Osteoblast (primary cell): ENCODE measurements around the gene UBE2L3. TPM values are rescaled to one million over a fixed set of nuclear protein-coding genes. Genes with fewer than 3 reads are reported as not detected.
"Not testable (repeated sequence)": the region's sequence is repeated elsewhere in the genome, so short reads cannot be mapped to it uniquely, and the experiment has no call there.

Source experiments
- DNase-seq: peaks from one replicate; pipeline ENCODE4 v3.0.0; 2011; ENCODE audit warnings: low spot score, mixed read lengths; ENCODE audit not compliant: insufficient read length; ENCODE audit errors: missing footprints
- H2AFZ ChIP-seq: 2 replicates; pipeline ENCODE4 v1.6.0; 2011; ENCODE audit warnings: mild to moderate bottlenecking, low read length
- H3K27ac ChIP-seq: 2 replicates; pipeline ENCODE4 v1.5.1; 2011; ENCODE audit warnings: mild to moderate bottlenecking, low read depth, low read length, moderate library complexity
- H3K27me3 ChIP-seq: 2 replicates; pipeline ENCODE4 v1.6.0; 2012; ENCODE audit warnings: mild to moderate bottlenecking, control low read depth, inconsistent platforms, low read length, moderate library complexity; ENCODE audit not compliant: insufficient read depth
- H3K36me3 ChIP-seq: 2 replicates; pipeline ENCODE4 v1.5.1; 2011; ENCODE audit warnings: mild to moderate bottlenecking, low read length, control low read depth, moderate library complexity; ENCODE audit not compliant: insufficient read depth
- H3K4me1 ChIP-seq: 2 replicates; pipeline ENCODE4 v1.5.1; 2011; ENCODE audit warnings: mild to moderate bottlenecking, low read length, control low read depth, moderate library complexity; ENCODE audit not compliant: insufficient read depth
- H3K4me2 ChIP-seq: 2 replicates; pipeline ENCODE4 v1.6.0; 2011; ENCODE audit warnings: mild to moderate bottlenecking, low read length; ENCODE audit not compliant: insufficient read depth
- H3K4me3 ChIP-seq: fragments of 200-600 bp; sonication (generic); 3 replicates; pipeline ENCODE4 v1.5.1; 2012; ENCODE audit warnings: mild to moderate bottlenecking, low read length, inconsistent platforms; ENCODE audit not compliant: insufficient read depth
- H3K79me2 ChIP-seq: 2 replicates; pipeline ENCODE4 v1.6.0; 2012; ENCODE audit warnings: mild to moderate bottlenecking, low read length, control low read depth, inconsistent platforms; ENCODE audit not compliant: insufficient read depth
- H3K9me3 ChIP-seq: 2 replicates; pipeline ENCODE4 v1.5.1; 2011; ENCODE audit warnings: low read depth, low read length, control low read depth
- H4K20me1 ChIP-seq: 2 replicates; pipeline ENCODE4 v1.6.0; 2012; ENCODE audit warnings: mild to moderate bottlenecking, low read length, control low read depth; ENCODE audit not compliant: insufficient read depth
- total RNA-seq: library from RNA; depleted of rRNA; stranded (reverse); fragments of >200 nt; gene quantifications from 2 replicates; pipeline ENCODE4 v1.2.3, GENCODE V29; 2012
- TF ChIP-seq, protein P1 (sequence below): IDR thresholded peaks from 2 replicates; pipeline ENCODE4 v1.5.1; 2011; ENCODE audit warnings: mild to moderate bottlenecking, low read depth, low read length, moderate library complexity; ENCODE audit errors: extremely low read depth

UBE2L3 gene
- total RNA-seq, 1 donor, result 40.2 TPM

DNA sequence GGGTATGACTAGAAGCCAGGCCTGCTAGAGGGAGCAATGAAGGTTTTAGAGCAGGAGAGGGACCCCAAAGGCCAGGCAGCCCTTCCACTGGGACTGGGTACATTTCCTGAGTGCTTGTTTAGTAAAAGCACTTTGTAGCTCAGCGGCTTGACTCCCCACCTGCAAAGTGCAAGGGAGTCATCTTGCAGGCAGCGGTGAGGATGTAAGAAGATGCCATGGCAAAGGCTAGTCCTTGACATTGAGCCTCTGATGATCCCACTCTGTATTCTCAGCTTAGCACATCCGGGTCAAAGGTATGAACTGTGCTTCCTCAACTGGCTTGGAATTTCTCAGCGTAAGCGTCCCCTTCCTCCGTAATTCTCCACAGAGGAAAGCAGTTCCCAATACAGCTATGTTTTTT, 3.1 kb upstream of the UBE2L3 start:
- Histone ChIP-seq H3K27me3 (no peaks in the 10 kb centered on the region), H3K79me2 (peaks cover 22% of the 10 kb centered on the region), H3K27ac (no peak overlapping the region), H4K20me1 (peaks cover 12% of the 10 kb centered on the region), H3K9me3 (no peaks in the 10 kb centered on the region), H3K36me3 (peaks cover under 1% of the 10 kb centered on the region), H2AFZ (no peak overlapping the region), H3K4me3 (no peak overlapping the region), H3K4me1 (peaks cover 9% of the 10 kb centered on the region), H3K4me2 (no peak overlapping the region)
- DNase-seq, result no peak
- TF ChIP-seq, protein P1, sequence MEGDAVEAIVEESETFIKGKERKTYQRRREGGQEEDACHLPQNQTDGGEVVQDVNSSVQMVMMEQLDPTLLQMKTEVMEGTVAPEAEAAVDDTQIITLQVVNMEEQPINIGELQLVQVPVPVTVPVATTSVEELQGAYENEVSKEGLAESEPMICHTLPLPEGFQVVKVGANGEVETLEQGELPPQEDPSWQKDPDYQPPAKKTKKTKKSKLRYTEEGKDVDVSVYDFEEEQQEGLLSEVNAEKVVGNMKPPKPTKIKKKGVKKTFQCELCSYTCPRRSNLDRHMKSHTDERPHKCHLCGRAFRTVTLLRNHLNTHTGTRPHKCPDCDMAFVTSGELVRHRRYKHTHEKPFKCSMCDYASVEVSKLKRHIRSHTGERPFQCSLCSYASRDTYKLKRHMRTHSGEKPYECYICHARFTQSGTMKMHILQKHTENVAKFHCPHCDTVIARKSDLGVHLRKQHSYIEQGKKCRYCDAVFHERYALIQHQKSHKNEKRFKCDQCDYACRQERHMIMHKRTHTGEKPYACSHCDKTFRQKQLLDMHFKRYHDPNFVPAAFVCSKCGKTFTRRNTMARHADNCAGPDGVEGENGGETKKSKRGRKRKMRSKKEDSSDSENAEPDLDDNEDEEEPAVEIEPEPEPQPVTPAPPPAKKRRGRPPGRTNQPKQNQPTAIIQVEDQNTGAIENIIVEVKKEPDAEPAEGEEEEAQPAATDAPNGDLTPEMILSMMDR, result no peak

DNA sequence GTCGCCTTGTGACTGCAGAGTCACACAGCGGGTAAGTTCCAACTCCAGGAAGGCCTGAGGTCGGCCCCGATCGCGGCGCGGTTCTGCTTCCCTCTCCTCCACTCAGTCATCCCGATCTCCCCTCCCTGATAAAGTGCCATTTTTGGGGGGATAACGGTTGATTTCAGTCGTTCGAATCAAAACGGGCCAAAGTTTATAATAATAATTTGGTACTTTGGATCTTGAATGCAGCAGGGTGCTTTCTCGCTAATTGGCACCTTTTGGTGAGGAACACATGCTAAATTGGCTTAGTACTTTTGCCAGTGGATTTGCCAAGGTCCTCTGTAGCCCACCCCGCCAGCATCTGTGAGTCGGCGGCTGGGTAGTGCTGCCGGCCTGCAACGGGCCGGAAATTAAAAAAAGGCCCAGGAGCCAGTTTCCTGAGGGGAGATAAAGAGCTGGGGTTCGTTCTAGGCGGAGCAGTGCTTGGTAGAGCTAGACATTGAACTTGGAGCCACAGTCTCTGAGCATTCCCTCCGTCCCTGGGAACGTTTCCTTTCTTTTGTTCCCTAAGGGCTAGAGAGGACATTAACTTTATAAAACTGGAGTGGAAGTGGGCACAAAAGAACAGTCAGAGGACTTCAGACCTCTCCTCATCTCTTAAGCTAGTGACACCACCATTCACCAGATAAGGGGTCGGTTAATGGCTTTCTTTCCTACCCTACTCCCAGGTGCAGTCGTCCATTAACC, 997 bp downstream of the UBE2L3 start:
- Histone ChIP-seq H3K9me3 (no peaks in the 10 kb centered on the region), H3K4me2 (peak overlapping the region; percentile 99), H3K4me1 (peaks cover 19% of the 10 kb centered on the region), H3K4me3 (peak overlapping the region; percentile 94), H4K20me1 (peaks cover 52% of the 10 kb centered on the region), H3K27ac (peak overlapping the region; percentile 94), H3K36me3 (peaks cover 5% of the 10 kb centered on the region), H3K27me3 (no peaks in the 10 kb centered on the region), H2AFZ (peak overlapping the region; percentile 41), H3K79me2 (peaks cover 63% of the 10 kb centered on the region)
- TF ChIP-seq, protein P1, result no peak
- DNase-seq, result peak; percentile 87

DNA sequence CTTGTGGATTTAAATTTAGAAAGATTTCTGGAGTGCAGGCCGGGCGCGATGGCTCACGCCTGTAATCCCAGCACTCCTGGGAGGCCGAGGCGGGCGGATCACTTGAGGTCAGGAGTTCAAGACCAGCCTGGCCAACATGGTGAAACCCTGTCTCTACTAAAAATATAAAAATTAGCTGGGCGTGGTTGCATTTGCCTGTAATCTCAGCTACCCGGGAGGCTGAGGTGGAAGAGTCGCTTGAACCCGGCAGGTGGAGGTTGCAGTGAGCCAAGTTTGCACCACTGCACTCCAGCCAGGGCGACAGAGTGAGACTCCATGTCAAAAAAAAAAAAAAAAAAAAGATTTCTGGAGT, 1.5 kb downstream of the UBE2L3 start:
- DNase-seq, H3K27me3 ChIP-seq, H3K36me3 ChIP-seq, H3K9me3 ChIP-seq, H2AFZ ChIP-seq: not testable (repeated sequence)
- peaks cover 68% of the 10 kb centered on the region for H3K79me2 ChIP-seq
- H4K20me1 ChIP-seq, result peaks cover 57% of the 10 kb centered on the region
- H3K4me2 ChIP-seq, result peak overlapping the region; percentile 99
- H3K4me1 ChIP-seq, result peaks cover 23% of the 10 kb centered on the region
- H3K4me3 ChIP-seq, result peak overlapping the region; percentile 94
- H3K27ac ChIP-seq, result peak overlapping the region; percentile 94

DNA sequence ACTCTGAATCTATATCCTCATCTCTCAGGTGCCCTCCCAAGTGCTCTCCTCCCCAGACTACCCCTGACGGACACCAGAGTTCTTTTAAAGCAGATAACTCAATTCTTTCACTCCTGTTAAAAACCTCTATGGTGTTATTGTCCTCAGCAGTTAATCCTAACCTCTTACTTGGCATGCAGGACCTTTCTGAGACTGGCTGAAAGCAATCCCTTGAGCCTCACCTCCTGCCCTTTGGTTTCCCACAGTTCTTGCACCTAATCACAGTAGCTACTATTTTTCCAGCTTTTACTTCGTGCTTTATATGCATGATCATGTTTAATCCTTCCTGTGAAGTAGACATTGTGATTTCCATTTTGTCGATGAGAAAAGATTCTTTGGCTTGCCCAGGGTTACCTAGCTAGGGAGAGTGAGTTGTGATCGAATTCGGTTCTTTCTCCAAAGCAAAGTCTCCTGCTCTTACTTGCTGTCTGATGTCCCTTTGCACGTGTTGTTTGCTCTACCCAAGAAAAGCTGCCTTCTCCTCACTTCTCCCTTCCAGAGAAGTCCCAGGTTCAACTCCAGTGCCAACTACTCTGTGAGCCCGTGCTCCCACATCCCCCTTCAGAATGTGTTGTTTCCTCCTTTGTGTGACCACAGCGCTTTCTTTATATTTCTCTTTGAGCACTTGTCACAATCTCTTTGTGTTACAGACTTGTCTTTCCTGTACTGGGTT, 2.1 kb downstream of the UBE2L3 start:
- TF ChIP-seq, protein P1, result no peak
- Histone ChIP-seq H2AFZ (no peak overlapping the region), H3K4me1 (peaks cover 29% of the 10 kb centered on the region), H3K79me2 (peaks cover 74% of the 10 kb centered on the region), H4K20me1 (peaks cover 62% of the 10 kb centered on the region), H3K27me3 (no peaks in the 10 kb centered on the region), H3K4me2 (peak overlapping the region; percentile 99), H3K36me3 (peaks cover 5% of the 10 kb centered on the region), H3K9me3 (no peaks in the 10 kb centered on the region), H3K27ac (peak overlapping the region; percentile 94), H3K4me3 (peak overlapping the region; percentile 94)
- no peak for DNase-seq
